ENCODE results near the gene EXTL1.
A peak's percentile ranks its signal among the peaks of the same experiment; 100 is the strongest.

Gene EXTL1

DNA sequence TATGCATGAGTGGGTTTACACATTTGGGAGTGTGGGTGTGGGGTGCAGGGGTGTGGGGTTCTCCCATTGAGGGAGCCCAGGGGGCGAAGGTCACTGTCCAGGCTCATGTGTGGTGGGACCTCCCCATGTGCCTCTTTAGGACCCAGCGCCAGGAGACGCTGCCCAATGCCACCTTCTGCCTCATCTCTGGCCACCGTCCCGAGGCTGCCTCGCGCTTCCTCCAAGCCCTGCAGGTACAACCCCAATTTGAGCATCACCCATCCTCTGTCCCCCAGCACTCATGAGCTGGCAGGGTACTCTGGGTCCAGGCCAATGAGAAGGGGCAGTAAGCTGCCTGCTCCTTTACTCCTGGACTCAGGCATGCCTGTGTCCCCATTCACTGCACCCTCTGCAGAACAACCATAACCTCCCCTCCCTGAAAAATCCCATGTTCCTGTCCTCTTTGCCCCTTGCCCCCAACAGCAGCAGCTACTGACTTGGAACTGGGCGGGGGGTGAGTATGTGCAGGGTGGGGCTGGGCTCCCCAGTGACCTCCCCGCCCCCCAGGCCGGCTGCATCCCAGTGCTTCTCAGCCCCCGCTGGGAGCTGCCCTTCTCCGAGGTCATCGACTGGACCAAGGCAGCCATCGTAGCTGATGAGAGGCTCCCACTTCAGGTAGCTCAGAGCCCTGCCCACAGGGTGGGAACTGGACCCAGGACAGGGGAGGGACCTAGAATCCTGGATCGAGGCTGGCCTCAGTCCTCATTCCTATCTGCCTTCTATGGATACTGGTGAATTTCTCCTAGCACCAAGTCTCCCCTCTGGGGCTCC lies 7.7 kb downstream of the EXTL1 start:
- Mint-ChIP-seq H3K27me3 (no peaks in the 10 kb centered on the region), H3K4me1 (peaks cover under 1% of the 10 kb centered on the region), H3K9me3 (no peaks in the 10 kb centered on the region), H3K27ac (no peak overlapping the region), H3K36me3 (no peaks in the 10 kb centered on the region), H3K4me3 (no peak overlapping the region)

- no peaks in the 10 kb centered on the region for H3K9me3 Mint-ChIP-seq
- no peak overlapping the region for H3K27ac Mint-ChIP-seq
- no peaks in the 10 kb centered on the region for H3K36me3 Mint-ChIP-seq
- no peak overlapping the region for H3K4me3 Mint-ChIP-seq
- H3K27me3 Mint-ChIP-seq, result no peaks in the 10 kb centered on the region
- H3K4me1 Mint-ChIP-seq, result peaks cover 8% of the 10 kb centered on the region
Measured at GRCh38 chr1:26029864-26030481, 8.4 kb downstream of the EXTL1 start.

GRCh38 chr1:26031196-26031595 lies 9.6 kb downstream of the EXTL1 start:
- Mint-ChIP-seq H3K4me1 (peaks cover 11% of the 10 kb centered on the region), H3K27ac (peak overlapping the region; percentile 82), H3K27me3 (no peaks in the 10 kb centered on the region), H3K4me3 (no peak overlapping the region), H3K36me3 (no peaks in the 10 kb centered on the region), H3K9me3 (no peaks in the 10 kb centered on the region)

DNA sequence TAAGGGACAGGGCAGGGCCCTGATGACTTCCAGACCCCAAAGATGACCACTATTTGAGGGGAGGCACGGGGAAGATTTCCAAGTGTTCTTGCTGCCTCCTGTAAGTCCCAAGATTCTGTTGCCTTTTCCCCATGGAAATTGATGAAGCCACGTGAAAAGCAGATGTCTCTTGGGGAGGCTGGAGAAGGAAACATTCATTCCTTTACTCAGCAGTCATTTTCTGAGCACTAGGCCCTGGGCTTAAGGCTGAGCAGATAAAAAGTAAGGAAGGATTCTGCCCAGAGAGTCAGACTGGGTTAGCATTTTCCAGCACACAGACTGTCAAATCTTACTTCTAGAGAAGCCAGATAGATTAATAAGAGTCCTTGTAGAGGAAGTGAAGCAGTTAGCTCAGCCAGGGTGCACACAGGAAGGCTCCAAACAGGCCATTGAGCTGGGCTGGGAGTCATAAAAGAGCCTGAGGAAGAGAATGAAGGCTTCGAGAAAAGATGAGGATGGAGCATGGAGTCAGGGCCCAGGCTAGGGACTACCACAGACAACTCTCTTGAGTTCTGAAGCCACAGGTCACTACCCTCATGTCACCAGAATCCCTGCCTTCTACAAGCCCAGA lies 10.1 kb downstream of the EXTL1 start:
- Mint-ChIP-seq H3K4me1 (peaks cover 11% of the 10 kb centered on the region), H3K9me3 (no peaks in the 10 kb centered on the region), H3K27ac (no peak overlapping the region), H3K27me3 (no peaks in the 10 kb centered on the region), H3K4me3 (no peak overlapping the region), H3K36me3 (no peaks in the 10 kb centered on the region)

DNA sequence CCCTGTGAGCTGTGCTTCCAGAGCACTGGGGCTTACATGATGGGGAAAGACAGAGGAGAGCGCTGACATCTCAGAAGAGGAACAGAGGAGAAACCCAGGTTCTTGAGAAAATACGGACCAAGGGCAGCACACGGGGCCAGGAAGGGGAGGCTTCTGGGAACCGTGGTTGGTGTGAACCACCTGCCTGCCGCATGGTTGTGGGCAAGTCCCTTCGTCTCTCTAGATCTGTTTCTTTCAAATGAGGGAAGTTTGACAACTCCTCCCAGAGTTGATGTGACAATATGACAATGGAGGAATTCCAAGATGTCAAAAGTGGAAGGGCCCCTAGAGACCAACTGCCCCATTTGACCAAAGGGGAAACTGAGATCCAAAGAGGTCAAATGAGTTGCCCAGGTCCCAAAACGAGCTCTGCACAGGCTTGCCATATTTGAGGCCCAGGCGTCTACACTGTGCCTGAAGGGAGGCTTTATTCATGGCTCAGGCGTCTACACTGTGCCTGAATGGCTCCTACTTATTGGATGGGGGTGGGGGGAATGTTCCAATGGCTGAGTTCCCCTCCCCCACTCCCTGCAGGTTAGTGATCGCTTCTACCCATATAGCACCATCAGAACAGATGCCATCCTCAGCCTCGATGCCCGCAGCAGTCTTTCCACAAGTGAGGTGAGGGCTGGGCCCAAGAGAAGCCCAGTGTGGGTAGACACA lies 11.2 kb downstream of the EXTL1 start:
- H3K27ac Mint-ChIP-seq, result no peak overlapping the region
- H3K4me1 Mint-ChIP-seq, result peaks cover 11% of the 10 kb centered on the region
- H3K4me3 Mint-ChIP-seq, result no peak overlapping the region
- H3K9me3 Mint-ChIP-seq, result no peaks in the 10 kb centered on the region
- no peaks in the 10 kb centered on the region for H3K36me3 Mint-ChIP-seq
- no peaks in the 10 kb centered on the region for H3K27me3 Mint-ChIP-seq

DNA sequence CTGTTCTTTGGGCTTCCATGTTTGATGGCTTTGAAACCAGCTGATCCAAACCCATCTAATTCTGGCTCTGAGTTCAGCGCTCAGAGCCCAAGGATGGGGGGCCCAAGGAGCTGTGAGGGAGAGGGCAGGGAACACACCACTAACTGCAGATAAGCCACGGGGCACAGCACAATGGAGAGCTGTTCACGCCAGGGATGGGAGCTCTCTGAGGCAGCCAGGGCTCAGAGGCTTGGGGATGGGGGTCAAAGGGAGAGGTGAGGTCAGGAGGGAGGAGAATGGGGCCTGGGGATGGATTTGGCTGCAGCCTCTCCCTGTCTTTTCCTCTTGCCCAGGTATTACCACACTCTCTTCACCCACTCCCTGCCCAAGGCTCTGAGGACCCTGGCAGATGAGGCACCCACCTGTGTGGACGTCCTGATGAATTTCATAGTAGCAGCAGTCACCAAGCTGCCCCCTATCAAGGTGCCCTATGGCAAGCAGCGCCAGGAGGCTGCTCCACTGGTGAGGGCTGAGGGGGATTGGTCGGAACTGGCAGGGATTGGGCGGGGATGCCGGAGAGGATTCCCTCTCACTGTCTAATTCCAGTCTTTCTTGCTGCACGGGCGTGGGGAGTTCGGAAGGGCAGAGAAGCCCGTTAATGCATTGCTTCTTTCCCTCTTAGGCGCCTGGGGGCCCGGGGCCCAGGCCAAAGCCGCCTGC lies 13.1 kb downstream of the EXTL1 start:
- no peaks in the 10 kb centered on the region for H3K27me3 Mint-ChIP-seq
- no peaks in the 10 kb centered on the region for H3K36me3 Mint-ChIP-seq
- no peaks in the 10 kb centered on the region for H3K9me3 Mint-ChIP-seq
- no peak overlapping the region for H3K27ac Mint-ChIP-seq
- peaks cover 11% of the 10 kb centered on the region for H3K4me1 Mint-ChIP-seq
- peak overlapping the region; percentile 97 for H3K4me3 Mint-ChIP-seq

DNA sequence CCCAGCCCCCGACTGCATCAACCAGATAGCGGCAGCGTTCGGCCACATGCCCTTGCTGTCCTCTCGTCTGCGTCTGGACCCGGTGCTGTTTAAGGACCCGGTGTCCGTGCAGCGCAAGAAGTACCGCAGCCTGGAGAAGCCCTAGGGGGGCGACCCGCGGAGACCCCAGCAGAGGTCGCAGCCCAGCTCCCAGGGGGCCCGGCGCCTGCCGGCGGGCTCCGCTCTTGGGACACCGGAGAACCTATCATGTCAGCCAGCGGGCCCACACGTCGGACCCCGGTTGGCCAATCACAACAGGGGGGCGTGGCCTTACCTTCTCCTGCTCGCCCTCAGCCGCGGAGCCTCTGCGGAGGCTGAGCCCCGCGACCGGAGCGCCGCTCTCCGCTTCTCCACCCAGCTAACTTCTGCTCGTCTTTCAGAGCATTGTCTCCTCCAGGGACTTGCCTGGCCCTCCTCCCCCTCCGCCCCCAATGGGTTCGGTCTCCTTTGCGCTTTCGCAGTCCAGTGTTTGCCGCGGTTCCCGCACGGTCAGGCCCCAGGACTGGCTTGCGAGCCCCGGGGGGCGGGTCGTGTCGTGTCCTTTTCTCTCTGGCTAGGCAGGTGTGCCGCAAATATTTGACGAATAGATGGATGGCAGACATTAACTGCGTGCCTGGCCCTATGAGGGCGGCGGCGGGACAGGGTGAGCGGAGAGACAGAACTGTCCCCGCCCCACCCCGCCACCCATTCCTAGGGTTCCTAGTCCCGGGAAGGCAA lies 13.8 kb downstream of the EXTL1 start:
- Mint-ChIP-seq H3K36me3 (no peaks in the 10 kb centered on the region), H3K4me3 (peak overlapping the region; percentile 97), H3K9me3 (no peaks in the 10 kb centered on the region), H3K27ac (peak overlapping the region; percentile 68), H3K27me3 (no peaks in the 10 kb centered on the region), H3K4me1 (peaks cover 11% of the 10 kb centered on the region)

DNA sequence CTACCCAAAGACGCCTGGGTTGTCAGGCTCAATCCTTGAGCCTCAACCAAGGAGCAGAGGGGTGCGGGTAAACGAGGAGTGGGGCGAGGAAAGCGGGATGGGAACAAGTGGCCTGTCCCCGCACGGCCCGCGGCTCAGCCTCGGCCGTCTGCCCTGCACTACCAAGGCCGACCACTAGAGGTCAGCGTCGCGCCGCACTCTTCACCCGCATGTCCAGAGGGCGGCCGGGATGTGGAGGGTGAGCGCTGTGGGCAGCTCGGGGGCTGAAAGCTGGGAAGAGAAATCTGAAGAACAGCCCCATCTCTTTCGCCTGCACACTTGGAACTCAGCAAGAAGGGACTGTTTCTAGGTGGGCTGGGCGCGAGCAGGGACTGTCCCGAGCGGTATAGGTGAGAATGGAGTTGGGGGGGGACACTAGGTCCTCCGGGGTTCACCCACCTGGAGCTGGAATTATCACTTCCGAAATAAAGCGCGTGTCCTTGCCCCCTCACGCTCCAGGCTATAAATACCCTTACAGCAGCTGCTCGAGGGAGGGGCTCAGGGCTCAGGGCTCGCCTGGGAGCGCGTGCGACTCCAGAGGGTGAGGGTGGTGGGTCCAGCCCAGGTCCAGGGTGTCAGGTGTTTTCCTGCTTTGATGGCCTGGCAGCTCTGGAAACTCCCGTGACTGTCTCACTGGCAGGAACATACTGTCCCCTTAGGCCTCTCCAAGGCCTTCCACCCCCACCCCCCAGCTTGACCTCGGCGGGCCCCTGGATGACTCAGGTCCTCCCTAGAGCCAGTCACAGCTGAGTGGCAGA lies 14.6 kb downstream of the EXTL1 start:
- peak overlapping the region; percentile 68 for H3K27ac Mint-ChIP-seq
- H3K36me3 Mint-ChIP-seq, result no peaks in the 10 kb centered on the region
- no peaks in the 10 kb centered on the region for H3K9me3 Mint-ChIP-seq
- H3K4me1 Mint-ChIP-seq, result peaks cover 11% of the 10 kb centered on the region
- H3K27me3 Mint-ChIP-seq, result no peaks in the 10 kb centered on the region
- H3K4me3 Mint-ChIP-seq, result peak overlapping the region; percentile 97

GRCh38 chr1:26036756-26037281 lies 15.2 kb downstream of the EXTL1 start:
- Mint-ChIP-seq H3K4me1 (peaks cover 11% of the 10 kb centered on the region), H3K27me3 (no peaks in the 10 kb centered on the region), H3K36me3 (no peaks in the 10 kb centered on the region), H3K9me3 (no peaks in the 10 kb centered on the region), H3K27ac (no peak overlapping the region), H3K4me3 (no peak overlapping the region)

DNA sequence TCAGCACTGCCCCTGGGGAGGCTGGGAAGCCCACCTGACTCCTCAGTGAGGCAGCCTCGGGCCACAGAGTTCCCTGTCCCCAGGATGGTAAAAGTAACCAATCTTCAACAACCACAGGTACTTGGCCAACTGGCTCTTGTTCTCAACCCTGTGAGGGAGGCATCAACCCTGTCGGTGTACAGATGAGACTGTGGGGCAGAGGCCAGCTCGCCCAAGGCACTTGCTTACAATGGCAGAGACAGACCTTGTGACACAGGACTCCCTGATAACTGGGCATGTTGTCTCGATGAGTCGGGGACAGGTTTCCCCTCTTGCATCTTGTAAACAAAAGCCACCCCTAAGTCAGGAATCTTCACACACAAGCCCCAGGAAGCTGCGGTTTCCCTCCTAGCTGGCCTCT lies 16.3 kb downstream of the EXTL1 start:
- H3K4me1 Mint-ChIP-seq, result peaks cover 11% of the 10 kb centered on the region
- no peak overlapping the region for H3K27ac Mint-ChIP-seq
- H3K36me3 Mint-ChIP-seq, result no peaks in the 10 kb centered on the region
- no peak overlapping the region for H3K4me3 Mint-ChIP-seq
- H3K9me3 Mint-ChIP-seq, result no peaks in the 10 kb centered on the region
- no peaks in the 10 kb centered on the region for H3K27me3 Mint-ChIP-seq

GRCh38 chr1:26038477-26038876 lies 16.9 kb downstream of the EXTL1 start:
- Mint-ChIP-seq H3K27me3 (no peaks in the 10 kb centered on the region), H3K36me3 (no peaks in the 10 kb centered on the region), H3K9me3 (no peaks in the 10 kb centered on the region), H3K4me3 (no peak overlapping the region), H3K27ac (no peak overlapping the region), H3K4me1 (peaks cover 11% of the 10 kb centered on the region)

GRCh38 chr1:26038904-26039303 lies 17.3 kb downstream of the EXTL1 start:
- Mint-ChIP-seq H3K9me3 (no peaks in the 10 kb centered on the region), H3K27ac (no peak overlapping the region), H3K36me3 (no peaks in the 10 kb centered on the region), H3K27me3 (peaks cover 2% of the 10 kb centered on the region), H3K4me3 (no peak overlapping the region), H3K4me1 (peaks cover 11% of the 10 kb centered on the region)

GRCh38 chr1:26041401-26041800 lies 19.8 kb downstream of the EXTL1 start:
- H3K4me3 Mint-ChIP-seq, result no peak overlapping the region

DNA sequence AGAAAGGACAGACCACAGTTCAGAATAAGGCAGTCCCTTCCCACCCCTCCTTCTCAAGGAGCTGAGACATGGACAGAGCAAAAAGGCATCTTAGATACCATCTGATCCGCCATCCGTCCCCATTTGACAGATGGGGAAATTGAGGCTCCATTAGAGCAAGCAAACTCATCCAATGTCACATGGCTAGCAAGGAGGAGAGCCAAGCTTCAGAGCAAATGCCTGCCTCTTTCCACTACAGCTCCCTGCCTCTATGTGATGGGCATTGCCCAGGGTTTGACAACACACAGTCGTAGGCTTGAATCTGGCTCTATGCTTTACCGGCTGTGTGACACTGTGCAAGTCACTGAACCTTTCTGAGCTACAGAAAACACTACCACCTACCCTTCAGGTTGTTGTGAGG lies 20.4 kb downstream of the EXTL1 start:
- Mint-ChIP-seq H3K4me3 (no peak overlapping the region), H3K9me3 (no peaks in the 10 kb centered on the region), H3K27ac (no peak overlapping the region), H3K36me3 (no peaks in the 10 kb centered on the region), H3K4me1 (no peaks in the 10 kb centered on the region), H3K27me3 (peaks cover 16% of the 10 kb centered on the region)

More at GRCh38 chr1:26041401-26041800, 19.8 kb downstream of the EXTL1 start:
- Mint-ChIP-seq H3K27ac (no peak overlapping the region), H3K4me1 (no peaks in the 10 kb centered on the region), H3K36me3 (no peaks in the 10 kb centered on the region), H3K9me3 (no peaks in the 10 kb centered on the region), H3K27me3 (peaks cover 16% of the 10 kb centered on the region)

Data from activated naive CD4-positive, alpha-beta T cell treated with anti-CD3 and anti-CD28 coated beads, Interleukin-2, amount 50 U/mL, for 24 hours (primary cell).